ES-I3 (cell line): ENCODE results near the gene URB1.

Source experiments
- H3K36me3 ChIP-seq: 2 replicates; pipeline ENCODE4 v1.6.1; 2013; ENCODE audit warnings: mild to moderate bottlenecking, low read length, control low read depth, moderate library complexity; ENCODE audit not compliant: insufficient read depth
- H3K4me1 ChIP-seq: 2 replicates; pipeline ENCODE4 v1.6.1; 2013; ENCODE audit warnings: mild to moderate bottlenecking, control low read depth, low read length; ENCODE audit not compliant: insufficient read depth
- H3K9ac ChIP-seq: 2 replicates; pipeline ENCODE4 v1.6.1; 2013; ENCODE audit warnings: low read depth, mild to moderate bottlenecking, low read length, moderate library complexity
- H3K9me3 ChIP-seq: 2 replicates; pipeline ENCODE4 v1.6.1; 2013; ENCODE audit warnings: mild to moderate bottlenecking, low read length, moderate library complexity; ENCODE audit not compliant: control insufficient read depth, insufficient read depth

Gene URB1

DNA sequence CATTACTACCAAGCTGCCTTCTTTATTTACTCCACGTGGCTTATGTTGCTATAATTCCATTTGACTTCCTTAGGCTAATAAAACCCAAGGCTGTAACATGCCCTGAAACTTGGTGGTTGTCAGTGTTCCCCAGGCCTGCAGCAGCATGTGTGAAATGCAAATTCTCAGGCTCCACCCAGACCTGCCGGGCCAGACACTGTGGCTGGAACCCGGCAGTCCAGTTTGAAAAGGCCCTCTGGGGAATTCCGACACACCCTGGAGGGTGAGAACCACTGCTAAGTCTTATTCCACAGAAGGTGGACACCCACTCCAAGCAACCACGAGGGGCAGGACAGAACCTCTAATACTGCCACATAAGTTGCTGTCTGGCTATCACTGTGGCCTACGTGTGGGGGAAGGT is 41.4 kb downstream of the URB1 start:
- no peak overlapping the region for H3K9ac ChIP-seq
- peaks cover 76% of the 10 kb centered on the region for H3K36me3 ChIP-seq
- H3K9me3 ChIP-seq, result no peaks in the 10 kb centered on the region
- H3K4me1 ChIP-seq, result no peaks in the 10 kb centered on the region

DNA sequence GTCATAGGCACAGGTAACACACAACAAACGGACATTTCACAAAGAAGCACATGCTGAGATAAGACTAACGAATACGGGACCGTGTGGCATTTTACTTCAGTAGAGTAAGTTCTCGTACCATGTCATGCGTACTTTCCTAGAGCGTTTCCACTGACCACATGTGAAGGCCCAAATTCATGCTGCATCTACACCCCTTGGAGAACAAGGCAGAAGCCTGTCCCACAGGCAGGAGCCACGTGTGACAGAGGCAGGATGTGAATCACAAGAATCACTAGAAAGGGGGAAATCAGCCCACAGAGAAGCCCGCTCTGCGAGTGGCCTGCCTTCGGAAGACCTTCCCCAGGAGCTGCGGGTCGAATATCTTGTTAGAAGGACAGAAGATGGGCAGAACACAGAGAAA is 41.8 kb downstream of the URB1 start:
- H3K9me3 ChIP-seq, result no peaks in the 10 kb centered on the region
- H3K9ac ChIP-seq, result no peak overlapping the region
- peaks cover 76% of the 10 kb centered on the region for H3K36me3 ChIP-seq
- H3K4me1 ChIP-seq, result no peaks in the 10 kb centered on the region

DNA sequence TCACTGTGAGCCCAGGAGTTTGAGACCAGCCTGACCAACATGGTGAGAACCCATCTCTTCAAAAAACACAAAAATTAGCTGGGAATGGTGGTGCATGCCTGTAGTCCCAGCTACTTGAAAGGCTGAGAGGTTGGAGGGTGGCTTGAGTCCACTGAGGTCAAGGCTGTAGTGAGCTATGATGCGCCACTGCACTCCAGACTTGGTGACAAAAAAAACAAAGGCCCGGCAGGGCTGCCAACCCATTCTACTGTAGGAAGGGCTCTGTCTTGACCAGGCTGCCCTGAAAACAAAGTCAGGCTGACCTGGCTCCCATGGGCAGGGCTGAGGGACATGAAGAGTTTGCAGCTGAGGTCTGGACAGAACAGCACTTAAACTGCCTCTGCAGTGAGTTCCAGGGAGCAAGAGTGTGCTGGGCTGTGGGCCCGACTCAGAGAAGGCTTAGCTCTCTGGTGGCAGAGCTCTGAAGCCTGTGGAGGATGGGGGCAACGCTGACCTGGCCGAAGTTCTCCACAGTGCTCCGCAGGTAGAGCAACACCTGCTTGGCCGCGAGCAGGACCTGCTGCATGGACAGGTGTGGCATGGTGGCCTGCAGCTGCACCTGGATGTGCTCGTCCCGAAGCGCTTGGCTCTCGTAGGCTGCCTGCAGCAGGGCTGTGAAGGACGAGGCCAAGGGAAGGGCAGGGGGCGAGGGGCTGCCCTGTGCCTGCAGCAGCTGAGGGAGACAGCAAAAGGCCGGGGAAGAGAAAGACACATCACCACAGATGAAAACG is 42.4 kb downstream of the URB1 start:
- Histone ChIP-seq H3K9ac (no peak overlapping the region), H3K4me1 (no peaks in the 10 kb centered on the region), H3K9me3 (no peaks in the 10 kb centered on the region), H3K36me3 (peaks cover 77% of the 10 kb centered on the region)

DNA sequence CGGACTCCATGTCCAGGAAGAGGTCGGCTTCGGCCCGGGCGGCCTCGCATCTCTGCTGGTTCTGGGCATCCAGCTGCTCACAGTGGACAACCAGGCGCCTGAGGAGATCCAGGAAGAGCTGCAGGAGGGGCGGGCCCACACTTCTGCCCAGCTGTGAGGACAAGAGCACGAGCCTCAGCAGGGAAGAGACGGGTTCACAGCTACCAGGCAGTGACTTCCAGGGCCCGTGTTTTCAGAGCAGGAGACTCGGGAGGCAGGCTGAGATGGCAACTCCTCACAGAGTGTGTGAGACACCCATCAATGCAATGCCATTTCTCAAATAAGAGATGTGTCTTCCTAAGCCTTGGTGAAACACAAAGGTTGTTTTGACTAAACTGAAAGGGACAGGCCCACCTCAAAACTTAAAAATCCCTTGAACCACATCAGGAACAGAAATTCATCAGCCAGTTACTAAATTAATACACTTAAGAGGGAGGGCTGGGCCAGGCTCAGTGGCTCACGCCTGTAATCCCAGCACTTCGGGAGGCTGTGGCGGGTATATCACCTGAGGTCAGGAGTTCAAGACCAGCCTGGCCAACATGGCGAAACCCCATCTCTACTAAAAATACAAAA is 43.4 kb downstream of the URB1 start:
- no peak overlapping the region for H3K9ac ChIP-seq
- peaks cover 79% of the 10 kb centered on the region for H3K36me3 ChIP-seq
- no peaks in the 10 kb centered on the region for H3K4me1 ChIP-seq
- no peaks in the 10 kb centered on the region for H3K9me3 ChIP-seq

DNA sequence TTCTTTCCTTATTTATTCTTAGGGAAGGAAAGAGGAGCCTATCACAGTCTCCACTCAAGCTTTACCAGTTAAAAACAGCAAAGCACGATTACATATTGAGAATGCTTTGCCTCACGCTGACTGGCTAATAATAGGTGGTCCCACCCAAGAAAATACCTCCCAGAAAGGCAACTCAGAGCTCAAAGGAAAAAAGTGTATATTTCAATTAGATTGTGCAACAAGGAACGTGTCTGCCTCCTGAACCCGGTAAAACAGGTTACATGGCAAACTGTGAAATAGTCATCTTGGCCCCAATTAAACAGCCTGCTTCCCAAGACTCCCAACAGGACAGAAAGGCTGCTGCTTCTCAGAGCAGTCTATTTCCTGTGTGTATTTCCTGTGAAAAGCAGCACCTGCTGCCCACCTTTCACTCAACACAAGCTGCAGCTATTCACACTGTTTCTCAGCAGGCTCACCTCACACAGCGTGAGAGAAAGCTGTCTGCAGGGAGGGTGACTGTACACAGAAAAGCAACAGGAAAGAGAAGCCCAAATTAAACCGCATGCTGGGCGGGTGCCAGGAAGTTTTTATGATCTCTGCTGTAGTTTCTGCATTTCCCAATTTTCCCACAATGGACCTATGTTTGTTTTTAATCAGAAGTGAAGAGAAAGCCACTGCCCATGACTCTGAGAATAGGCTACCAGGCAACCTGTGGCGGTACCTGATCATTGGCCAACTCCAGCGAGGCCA is 44.0 kb downstream of the URB1 start:
- Histone ChIP-seq H3K9ac (no peak overlapping the region), H3K36me3 (peaks cover 75% of the 10 kb centered on the region), H3K4me1 (no peaks in the 10 kb centered on the region), H3K9me3 (no peaks in the 10 kb centered on the region)

DNA sequence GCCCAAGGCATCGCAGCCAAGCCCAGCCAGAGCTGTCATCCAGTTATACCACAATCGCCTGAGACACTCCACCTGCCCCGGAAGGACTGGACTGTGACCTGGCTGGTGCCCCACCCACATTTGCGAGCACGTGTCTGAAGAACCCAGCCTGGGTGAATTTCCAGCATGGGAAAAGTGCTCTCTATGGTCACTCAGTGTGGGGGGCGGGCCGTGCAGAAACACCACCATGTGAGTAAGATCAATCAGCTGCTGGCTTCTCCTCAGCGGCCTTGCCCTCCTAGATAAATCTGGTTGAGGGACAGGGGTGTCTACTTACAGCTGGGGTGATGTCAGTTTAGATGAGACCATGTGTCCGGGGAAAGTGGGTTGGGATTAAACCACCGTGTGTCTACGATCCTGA is 44.8 kb downstream of the URB1 start:
- H3K4me1 ChIP-seq, result no peaks in the 10 kb centered on the region
- H3K9ac ChIP-seq, result no peak overlapping the region
- H3K9me3 ChIP-seq, result no peaks in the 10 kb centered on the region
- peaks cover 77% of the 10 kb centered on the region for H3K36me3 ChIP-seq

DNA sequence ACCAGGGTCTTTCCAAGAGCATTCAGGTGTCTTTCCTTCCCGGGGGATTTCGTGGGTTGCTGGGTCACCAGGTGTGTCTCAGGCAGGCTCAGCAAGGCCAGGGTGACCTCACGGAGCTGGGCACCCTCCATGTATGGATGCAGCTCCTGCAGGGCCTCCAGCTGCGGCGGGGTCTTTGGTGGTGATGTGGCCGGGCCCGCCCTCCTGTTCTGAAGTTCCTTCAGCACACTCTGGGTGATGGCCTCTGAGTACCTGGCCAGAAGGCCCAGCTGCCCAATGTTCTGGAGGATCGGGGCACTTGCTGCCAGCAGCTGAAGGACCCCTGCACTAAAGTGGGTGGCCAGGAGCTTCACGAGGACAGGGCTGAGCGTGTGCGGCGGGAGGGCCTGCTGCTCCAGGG is 45.5 kb downstream of the URB1 start:
- H3K4me1 ChIP-seq, result no peaks in the 10 kb centered on the region
- no peaks in the 10 kb centered on the region for H3K9me3 ChIP-seq
- peaks cover 72% of the 10 kb centered on the region for H3K36me3 ChIP-seq
- no peak overlapping the region for H3K9ac ChIP-seq

DNA sequence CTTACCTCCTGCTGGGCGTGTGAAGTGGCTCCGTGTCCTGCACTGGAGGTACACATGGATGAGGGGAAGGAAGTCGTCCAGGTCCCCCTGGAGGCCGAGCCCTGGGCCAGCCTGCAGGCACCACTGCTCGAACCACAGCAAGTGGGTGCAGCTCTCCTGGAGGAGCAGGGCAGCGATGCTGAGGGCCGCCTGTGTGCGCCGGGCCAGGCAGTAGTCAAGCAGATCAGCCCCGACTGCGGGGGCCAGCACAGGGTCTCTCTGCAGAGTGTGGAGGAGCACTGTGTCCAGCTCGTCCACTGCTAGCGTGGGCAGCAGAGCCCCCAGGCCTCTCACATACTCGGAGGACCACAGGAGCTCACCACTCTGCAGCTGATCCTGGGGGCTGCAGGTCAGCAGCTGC is 45.9 kb downstream of the URB1 start:
- no peaks in the 10 kb centered on the region for H3K9me3 ChIP-seq
- H3K36me3 ChIP-seq, result peaks cover 68% of the 10 kb centered on the region
- no peak overlapping the region for H3K9ac ChIP-seq
- no peaks in the 10 kb centered on the region for H3K4me1 ChIP-seq

DNA sequence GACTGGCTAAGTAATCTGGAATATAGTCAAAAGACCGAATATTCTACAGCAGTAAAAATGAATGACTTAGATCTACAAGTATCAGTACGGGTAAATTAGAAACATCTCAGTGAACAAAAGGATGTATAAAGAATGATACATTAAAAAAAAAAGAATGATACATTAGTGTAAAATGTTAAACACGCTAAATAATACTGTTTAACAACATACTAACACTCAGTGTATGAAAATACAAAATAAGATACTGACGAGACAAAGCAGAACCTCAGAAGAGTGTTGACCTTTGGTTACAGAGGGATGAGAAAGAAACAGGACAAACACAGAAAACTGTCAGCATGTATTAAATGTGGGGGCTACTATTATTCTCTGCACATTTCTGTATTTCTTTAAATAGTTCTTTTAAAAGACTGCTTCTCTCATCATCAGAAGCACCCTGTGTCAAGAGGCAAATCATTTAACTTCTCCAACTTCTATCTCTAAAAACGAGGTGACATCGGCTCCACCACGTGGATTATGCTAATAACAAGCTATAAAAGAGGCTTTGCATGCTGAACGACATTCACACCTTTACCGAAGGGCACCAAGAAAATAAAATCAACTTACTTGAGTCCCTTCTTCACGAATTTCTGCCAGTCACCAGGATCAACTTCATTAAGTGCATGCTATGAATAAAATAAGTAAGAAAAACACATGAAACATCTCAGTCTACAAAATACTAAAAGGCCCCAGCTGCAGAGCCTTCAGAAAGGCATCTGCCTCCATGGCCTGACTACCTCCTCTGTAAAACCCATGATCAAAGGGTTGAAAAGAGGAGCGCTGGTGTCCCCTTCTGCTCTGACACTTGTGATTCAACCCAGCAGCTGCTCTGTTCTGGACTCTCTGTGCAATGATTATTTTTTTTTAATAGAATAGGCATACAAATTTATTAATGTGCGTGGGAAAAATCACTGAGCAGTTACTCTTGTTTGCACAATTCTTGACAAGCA is 51.7 kb downstream of the URB1 start:
- Histone ChIP-seq H3K9me3 (no peaks in the 10 kb centered on the region), H3K36me3 (peaks cover 42% of the 10 kb centered on the region), H3K9ac (no peak overlapping the region), H3K4me1 (no peaks in the 10 kb centered on the region)

DNA sequence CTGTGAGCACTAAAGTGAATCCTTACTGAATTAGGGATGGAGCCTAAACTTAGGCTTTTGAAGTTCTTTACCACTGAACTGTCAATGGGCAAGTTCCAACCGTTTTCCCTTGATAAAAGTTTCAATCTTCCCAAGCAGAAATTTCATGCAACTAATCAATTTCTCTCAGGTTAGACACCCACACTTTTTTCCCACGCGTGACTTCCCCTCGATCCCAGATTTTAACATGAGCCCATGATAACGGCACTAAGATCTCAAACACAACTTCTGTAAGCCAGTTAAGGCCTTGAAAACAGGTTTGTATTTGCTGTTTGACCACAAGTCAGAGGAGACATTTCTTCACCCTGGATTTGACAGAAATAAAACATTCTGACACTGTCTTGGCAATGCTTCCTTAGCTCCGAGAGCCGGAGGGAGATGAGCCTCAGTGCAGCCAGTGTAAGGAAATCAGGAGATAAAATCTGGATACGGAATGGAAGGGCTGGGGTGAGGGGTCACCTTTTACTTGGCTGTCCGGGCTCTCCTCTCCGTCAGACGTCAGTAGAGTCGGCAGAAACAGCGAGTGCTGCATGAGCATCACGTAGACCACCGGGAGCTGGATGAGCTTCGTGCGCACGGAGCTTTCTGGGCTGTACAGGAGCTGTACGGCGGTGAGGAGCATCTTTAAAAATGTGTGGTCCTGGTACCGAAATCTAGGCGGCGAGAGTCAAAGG is 54.4 kb downstream of the URB1 start:
- Histone ChIP-seq H3K9ac (no peak overlapping the region), H3K4me1 (no peaks in the 10 kb centered on the region), H3K36me3 (peaks cover 31% of the 10 kb centered on the region), H3K9me3 (no peaks in the 10 kb centered on the region)

DNA sequence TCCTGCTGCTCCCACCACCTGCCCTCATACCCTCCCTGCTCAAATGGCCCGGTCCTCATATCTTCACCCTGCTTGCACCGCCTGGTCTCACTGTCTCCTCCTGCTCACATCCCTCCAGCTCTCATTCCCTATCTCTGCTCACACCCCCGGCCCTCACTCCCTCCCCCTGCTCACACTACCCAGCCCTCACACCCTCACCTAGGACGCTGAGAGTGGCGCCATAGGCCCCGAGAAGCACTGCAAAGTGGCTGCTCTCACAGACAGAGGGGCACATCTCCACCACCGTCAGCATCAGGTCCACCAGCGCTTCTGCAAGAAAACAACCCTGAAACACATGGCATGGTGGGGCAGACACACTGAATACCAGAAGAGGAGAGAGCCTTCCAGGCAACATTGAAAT is 55.6 kb downstream of the URB1 start:
- H3K36me3 ChIP-seq, result peaks cover 37% of the 10 kb centered on the region
- no peaks in the 10 kb centered on the region for H3K9me3 ChIP-seq
- no peak overlapping the region for H3K9ac ChIP-seq
- H3K4me1 ChIP-seq, result no peaks in the 10 kb centered on the region

DNA sequence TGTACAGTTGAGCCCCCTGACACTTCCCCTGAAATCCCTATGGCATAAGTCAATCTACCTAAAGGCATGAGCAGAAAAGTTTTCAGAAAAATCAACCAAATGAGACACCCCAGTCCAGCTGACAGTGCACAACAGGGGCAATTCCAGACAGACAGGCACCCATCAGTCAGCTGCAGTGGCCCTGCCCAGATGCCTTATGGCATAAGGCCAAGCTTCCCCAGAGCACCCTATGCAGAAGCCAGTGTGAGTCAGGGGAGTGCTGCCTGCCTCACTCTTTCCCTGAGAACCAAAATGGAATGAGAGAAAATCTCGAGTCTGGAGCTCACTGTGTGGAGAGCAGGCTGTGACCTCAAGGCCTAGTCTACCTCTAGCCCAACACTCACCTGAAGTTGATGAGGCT is 56.1 kb downstream of the URB1 start:
- Histone ChIP-seq H3K36me3 (peaks cover 37% of the 10 kb centered on the region), H3K4me1 (no peaks in the 10 kb centered on the region), H3K9ac (no peak overlapping the region), H3K9me3 (no peaks in the 10 kb centered on the region)

DNA sequence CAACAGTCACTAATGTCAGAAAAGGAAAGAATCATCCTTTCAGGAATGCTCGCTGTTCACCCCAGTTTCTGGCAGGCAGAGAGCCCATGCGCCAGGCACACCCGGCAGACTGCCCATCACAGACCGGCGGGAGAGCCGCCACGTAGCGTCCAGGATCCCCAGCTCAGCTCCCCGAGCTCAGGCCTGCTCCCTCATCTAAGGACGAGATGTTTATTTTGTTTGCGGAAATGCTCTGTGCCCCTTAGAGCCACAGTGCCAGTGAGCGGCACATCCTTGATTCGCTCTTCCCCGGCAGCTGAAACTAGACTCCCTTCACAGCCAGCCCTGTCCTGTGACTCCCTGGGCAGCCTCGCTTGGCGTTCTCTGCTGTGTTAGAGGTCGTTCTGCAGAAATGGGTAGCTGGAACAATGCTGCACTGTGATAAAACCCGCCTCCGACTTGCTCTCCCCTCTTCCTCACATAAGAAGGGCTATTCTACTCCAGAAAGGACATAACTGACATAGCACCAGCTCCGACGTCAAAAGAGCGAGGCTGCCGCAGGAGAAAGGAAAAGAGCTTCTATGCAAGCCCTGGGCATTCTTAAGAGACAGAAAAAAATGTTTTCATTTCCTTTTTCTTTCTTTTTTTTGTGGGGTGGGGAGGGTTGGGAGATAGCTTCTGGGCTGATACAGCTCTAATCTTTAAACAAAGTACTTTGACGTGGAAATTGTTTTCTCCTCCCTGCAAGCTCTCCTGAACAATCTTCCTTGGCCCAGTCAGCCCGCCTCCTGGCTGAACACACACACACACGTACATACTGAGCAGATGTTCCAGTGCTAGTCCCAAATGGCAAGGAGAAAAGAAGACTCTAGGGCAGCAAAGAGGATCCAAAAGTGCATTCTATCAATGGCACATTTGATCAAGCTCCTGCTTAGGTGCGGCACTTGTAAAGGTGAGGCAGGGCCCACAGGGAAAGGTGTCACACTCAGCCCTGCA is 56.9 kb downstream of the URB1 start:
- Histone ChIP-seq H3K4me1 (no peaks in the 10 kb centered on the region), H3K9me3 (no peaks in the 10 kb centered on the region), H3K36me3 (peaks cover 37% of the 10 kb centered on the region), H3K9ac (no peak overlapping the region)
